H1 (cell line): ENCODE data around the gene MTFMT. TPM values are rescaled to one million over a fixed set of nuclear protein-coding genes. Genes with fewer than 3 reads are reported as not detected.

ENCODE experiments used
- CTCF ChIA-PET: fragments of 300-600 bp; sonication (Branson Sonifier 250); formaldehyde crosslinking; loops from one replicate; lab custom pipeline; 2021; ENCODE audit not compliant: partially characterized antibody; lab: Charles Lee
- POLR2A ChIA-PET: fragments of 300-600 bp; sonication (Branson Sonifier 250); formaldehyde crosslinking; loops from one replicate; lab custom pipeline; 2021; ENCODE audit warnings: inconsistent platforms; ENCODE audit not compliant: partially characterized antibody; lab: Charles Lee
- DNase-seq, 2 experiments: peaks; one replicate each; pipeline versions ENCODE4 v3.0.0 to v3.0.0-alpha.2; 2010 to 2022; ENCODE audit warnings: low spot score in 2 of 2, low read depth in 1 of 2, mixed read lengths in 1 of 2
- FAIRE-seq: peaks from 2 replicates; lab custom pipeline; 2011; peaks lifted over from hg19 to GRCh38; lab: Jason Lieb, UNC
- H2AFZ ChIP-seq: 2 replicates; pipeline ENCODE4 v1.8.1; 2012; ENCODE audit warnings: low read length, inconsistent platforms
- H2AK5ac ChIP-seq: 2 replicates; pipeline ENCODE4 v1.6.1; 2013; ENCODE audit warnings: low read depth, low read length
- H2BK120ac ChIP-seq: replicated peaks from 2 replicates; pipeline ENCODE3; 2013; ENCODE audit warnings: low read depth, low read length, inconsistent platforms
- H2BK12ac ChIP-seq: 2 replicates; pipeline ENCODE4 v1.6.1; 2013; ENCODE audit warnings: low read depth, low read length
- H2BK15ac ChIP-seq: 2 replicates; pipeline ENCODE4 v1.6.1; 2013; ENCODE audit warnings: low read length
- H2BK20ac ChIP-seq: 2 replicates; pipeline ENCODE4 v1.6.1; 2013; ENCODE audit warnings: low read length
- H2BK5ac ChIP-seq: 2 replicates; pipeline ENCODE4 v1.6.1; 2013; ENCODE audit warnings: low read depth, low read length
- H3K14ac ChIP-seq: 2 replicates; pipeline ENCODE4 v1.6.1; 2013; ENCODE audit warnings: inconsistent platforms; ENCODE audit not compliant: insufficient read length
- H3K18ac ChIP-seq: 2 replicates; pipeline ENCODE4 v1.6.1; 2013; ENCODE audit warnings: low read length; ENCODE audit errors: extremely low read depth
- H3K23ac ChIP-seq: 2 replicates; pipeline ENCODE4 v1.6.1; 2013; ENCODE audit warnings: inconsistent platforms; ENCODE audit not compliant: insufficient read length
- H3K23me2 ChIP-seq: 2 replicates; pipeline ENCODE4 v1.6.1; 2013; ENCODE audit warnings: low read depth, low read length
- H3K27ac ChIP-seq: 2 replicates; pipeline ENCODE4 v1.6.1; 2011; ENCODE audit warnings: low read depth, low read length, inconsistent platforms
- H3K27me3 ChIP-seq, 4 experiments: replicated peaks in 1 of 4; 1 replicate in 1 of 4; 2 replicates in 3 of 4; pipeline versions ENCODE4 v1.6.1 to v1.8.1; 2011 to 2013; ENCODE audit warnings: low read length in 3 of 4, mild to moderate bottlenecking in 3 of 4, inconsistent platforms in 2 of 4, mixed read lengths in 2 of 4, moderate library complexity in 1 of 4; ENCODE audit not compliant: control insufficient read depth in 3 of 4, insufficient read depth in 3 of 4; ENCODE audit errors: extremely low read depth in 1 of 4
- H3K36me3 ChIP-seq, 4 experiments: 2 replicates each; pipeline versions ENCODE4 v1.6.1 to v1.8.1; 2011 to 2013; ENCODE audit warnings: mild to moderate bottlenecking in 4 of 4, low read length in 3 of 4, moderate library complexity in 2 of 4, control low read depth in 1 of 4, inconsistent platforms in 1 of 4; ENCODE audit not compliant: insufficient read depth in 4 of 4, control insufficient read depth in 2 of 4
- H3K4ac ChIP-seq: replicated peaks from 2 replicates; pipeline ENCODE3; 2013; ENCODE audit warnings: low read length, low read depth, mixed read lengths, inconsistent platforms; ENCODE audit not compliant: insufficient read length
- H3K4me1 ChIP-seq, 4 experiments: replicated peaks in 1 of 4; 1 replicate in 1 of 4; 2 replicates in 3 of 4; pipeline versions ENCODE4 v1.6.1 to v1.8.1; 2011 to 2013; ENCODE audit warnings: low read length in 3 of 4, inconsistent platforms in 2 of 4, mixed read lengths in 1 of 4; ENCODE audit not compliant: insufficient read depth in 4 of 4, control insufficient read depth in 3 of 4
- H3K4me2 ChIP-seq, 2 experiments: 2 replicates each; pipeline versions ENCODE4 v1.6.1 to v1.8.1; 2011 to 2013; ENCODE audit warnings: low read depth in 2 of 2, low read length in 2 of 2, control low read depth in 1 of 2, inconsistent platforms in 1 of 2, mild to moderate bottlenecking in 1 of 2; ENCODE audit not compliant: insufficient read depth in 1 of 2
- H3K4me3 ChIP-seq, 4 experiments: fragments of 200-600, 300-600 bp in 1 of 4; sonication (generic), shearing (Covaris generic), sonication (Bioruptor Twin) in 1 of 4; 2 replicates each; pipeline versions ENCODE4 v1.5.1 to v1.8.1; 2011 to 2016; ENCODE audit warnings: low read length in 4 of 4, low read depth in 3 of 4, control low read depth in 2 of 4, inconsistent platforms in 2 of 4, mild to moderate bottlenecking in 2 of 4, mixed read lengths in 1 of 4, moderate library complexity in 1 of 4; ENCODE audit not compliant: insufficient read depth in 2 of 4; ENCODE audit errors: extremely low read depth in 1 of 4
- H3K56ac ChIP-seq: replicated peaks from 2 replicates; pipeline ENCODE3; 2013; ENCODE audit warnings: low read depth, mild to moderate bottlenecking, mixed read lengths, low read length, inconsistent platforms; ENCODE audit not compliant: insufficient read length
- H3K79me1 ChIP-seq: 2 replicates; pipeline ENCODE4 v1.6.1; 2013; ENCODE audit warnings: low read depth, low read length, control low read depth
- H3K79me2 ChIP-seq, 2 experiments: 2 replicates each; pipeline versions ENCODE4 v1.6.1 to v1.8.1; 2012 to 2013; ENCODE audit warnings: low read length in 2 of 2, mild to moderate bottlenecking in 2 of 2, inconsistent platforms in 1 of 2; ENCODE audit not compliant: insufficient read depth in 2 of 2, control insufficient read depth in 1 of 2
- H3K9ac ChIP-seq, 4 experiments: replicated peaks in 1 of 4; 1 replicate in 1 of 4; 2 replicates in 3 of 4; pipeline versions ENCODE4 v1.6.1 to v1.8.1; 2011 to 2013; ENCODE audit warnings: low read depth in 3 of 4, low read length in 3 of 4, control low read depth in 2 of 4, mild to moderate bottlenecking in 2 of 4, moderate library complexity in 2 of 4, inconsistent platforms in 1 of 4; ENCODE audit errors: extremely low read depth in 1 of 4
- H3K9me3 ChIP-seq, 2 experiments: 2 replicates each; pipeline versions ENCODE4 v1.6.1 to v1.8.1; 2012 to 2013; ENCODE audit warnings: mild to moderate bottlenecking in 2 of 2, moderate library complexity in 2 of 2, control low read depth in 1 of 2, inconsistent platforms in 1 of 2, low read depth in 1 of 2, low read length in 1 of 2, mixed read lengths in 1 of 2; ENCODE audit not compliant: insufficient read depth in 2 of 2
- H4K20me1 ChIP-seq, 2 experiments: replicated peaks in 1 of 2; 2 replicates each; pipeline versions ENCODE3 to v1.8.1; 2011 to 2013; ENCODE audit warnings: inconsistent platforms in 2 of 2, low read length in 2 of 2, mild to moderate bottlenecking in 1 of 2; ENCODE audit not compliant: insufficient read depth in 2 of 2, control insufficient read depth in 1 of 2
- H4K5ac ChIP-seq: 2 replicates; pipeline ENCODE4 v1.6.1; 2013; ENCODE audit warnings: low read length, low read depth, mixed read lengths, inconsistent platforms; ENCODE audit not compliant: insufficient read length
- H4K8ac ChIP-seq: 2 replicates; pipeline ENCODE4 v1.8.0; 2013; ENCODE audit warnings: mild to moderate bottlenecking, moderate library complexity, low read length, inconsistent platforms; ENCODE audit not compliant: insufficient read depth; ENCODE audit errors: extremely low read depth
- H4K91ac ChIP-seq: replicated peaks from 2 replicates; pipeline ENCODE3; 2013; ENCODE audit warnings: low read length, mixed read lengths, inconsistent platforms; ENCODE audit not compliant: insufficient read length
- CEBPB ChIP-seq: IDR thresholded peaks from 2 replicates; pipeline ENCODE4 v1.6.1; 2012; ENCODE audit warnings: low read depth, low read length
- CHD1 ChIP-seq: IDR thresholded peaks from 2 replicates; pipeline ENCODE4 v1.6.1; 2012; ENCODE audit warnings: low read depth, low read length, improper control_type of control experiment
- KDM5A ChIP-seq: fragments of 200-600 bp; IDR thresholded peaks from 2 replicates; pipeline ENCODE4 v1.7.1; 2012; ENCODE audit warnings: mild to moderate bottlenecking, low read length, inconsistent platforms, mixed read lengths
- USF2 ChIP-seq: IDR thresholded peaks from 2 replicates; pipeline ENCODE4 v1.6.1; 2011; ENCODE audit warnings: low read length, improper control_type of control experiment
- WGBS, 2 experiments: shearing (Covaris generic) in 1 of 2; methylation state at CpG; one replicate each; pipeline versions ENCODE4 v1.1.6 to v1.1.7; 2013 to 2015; ENCODE audit warnings: low lambda C conversion rate in 2 of 2, mixed read lengths in 2 of 2, inconsistent platforms in 1 of 2, low coverage in 1 of 2, missing lambda C conversion rate in 1 of 2; ENCODE audit not compliant: insufficient replicate concordance in 2 of 2, insufficient coverage in 1 of 2, insufficient read length in 1 of 2; ENCODE audit errors: extremely low coverage in 1 of 2, missing lambda C conversion rate in 1 of 2; 5-methylcytosine and 5-hydroxymethylcytosine counted together
- polyA plus RNA-seq, 7 experiments: library from polyadenylated mRNA; depleted of rRNA in 3 of 7; stranded (reverse) in 5 of 7; unstranded in 2 of 7; fragments of >200 nt in 5 of 7; fragments of 200-250 nt in 2 of 7; gene quantifications; 1 replicate in 5 of 7; 2 replicates in 1 of 7; 4 replicates in 1 of 7; pipeline versions ENCODE4 v1.2.1 to v1.2.3, GENCODE V29; 2011 to 2013; ENCODE audit warnings: missing spikeins in 2 of 7, mixed read lengths in 2 of 7
- total RNA-seq: library from RNA; stranded (reverse); fragmentation: NEBNext Ultra II Directional; extraction: Animal tissue kit (Norgen Biotek cat#: 25700); gene quantifications from 2 replicates; pipeline ENCODE4 v1.2.1, GENCODE V29; 2021

MTFMT gene
- total and polyA plus RNA-seq, 2 of the 8 experiments (the other 6 are each of a cell fraction or from before 2014, with no cell fraction given) = 7.7 to 20.8 TPM

GRCh38 chr15:65056868-65057548 is 27.6 kb upstream of the MTFMT start:
- Histone ChIP-seq H3K79me1 (no peaks in the 10 kb centered on the region), H4K91ac (no peak overlapping the region), H3K4ac (no peak overlapping the region), H4K5ac (no peak overlapping the region), H2BK12ac (no peak overlapping the region), H3K14ac (no peak overlapping the region), H3K23me2 (no peaks in the 10 kb centered on the region), H3K79me2 (no peaks in the 10 kb centered on the region), H3K4me2 (no peak overlapping the region), H4K20me1 (no peaks in the 10 kb centered on the region), H3K23ac (no peak overlapping the region), H3K4me1 (no peaks in the 10 kb centered on the region), H3K9ac (no peak overlapping the region), H3K36me3 (no peaks in the 10 kb centered on the region; a peak in 1 of 8 replicates), H3K4me3 (no peak overlapping the region), H4K8ac (no peak overlapping the region), H2BK120ac (no peak overlapping the region), H2BK20ac (no peak overlapping the region), H3K27ac (no peak overlapping the region), H3K27me3 (no peaks in the 10 kb centered on the region; a peak in 1 of 7 replicates), H3K18ac (no peak overlapping the region), H2BK15ac (no peak overlapping the region), H3K9me3 (no peaks in the 10 kb centered on the region), H2AFZ (no peak overlapping the region), H2AK5ac (no peak overlapping the region), H2BK5ac (no peak overlapping the region), H3K56ac (no peak overlapping the region)
- WGBS, 2 experiments = 88% methylated on average over 8 of the region's 8 CpGs; no CpG with 5 or more reads in 1 of the 2 experiments
- ChIA-PET POLR2A (interaction anchor here (0.6 to 1.7 kb wide), 3 partner anchors 8 to 46 kb away, joined by 3 to 5 read pairs (median 4); no protein-coding TSS in a partner anchor), CTCF (interaction anchor here (0.6 to 33.2 kb wide), 7 partner anchors 14 to 44 kb away, joined by 4 to 1213 read pairs (median 39); partner anchors contain the start of genes KBTBD13, RASL12 and SLC51B)
- TF ChIP-seq USF2 (no peak), KDM5A (no peak), CHD1 (no peak), CEBPB (no peak)
- no peak for DNase-seq
- FAIRE-seq = no peak
